ENCODE data around the gene BEST4. TPM values are rescaled to one million over a fixed set of nuclear protein-coding genes. Genes with fewer than 3 reads are reported as not detected.

BEST4 gene
- total and polyA plus RNA-seq, 2 of the 13 experiments (the other 11 are each of a cell fraction or from before 2014, with no cell fraction given): 0.77 to 1.4 TPM

DNA sequence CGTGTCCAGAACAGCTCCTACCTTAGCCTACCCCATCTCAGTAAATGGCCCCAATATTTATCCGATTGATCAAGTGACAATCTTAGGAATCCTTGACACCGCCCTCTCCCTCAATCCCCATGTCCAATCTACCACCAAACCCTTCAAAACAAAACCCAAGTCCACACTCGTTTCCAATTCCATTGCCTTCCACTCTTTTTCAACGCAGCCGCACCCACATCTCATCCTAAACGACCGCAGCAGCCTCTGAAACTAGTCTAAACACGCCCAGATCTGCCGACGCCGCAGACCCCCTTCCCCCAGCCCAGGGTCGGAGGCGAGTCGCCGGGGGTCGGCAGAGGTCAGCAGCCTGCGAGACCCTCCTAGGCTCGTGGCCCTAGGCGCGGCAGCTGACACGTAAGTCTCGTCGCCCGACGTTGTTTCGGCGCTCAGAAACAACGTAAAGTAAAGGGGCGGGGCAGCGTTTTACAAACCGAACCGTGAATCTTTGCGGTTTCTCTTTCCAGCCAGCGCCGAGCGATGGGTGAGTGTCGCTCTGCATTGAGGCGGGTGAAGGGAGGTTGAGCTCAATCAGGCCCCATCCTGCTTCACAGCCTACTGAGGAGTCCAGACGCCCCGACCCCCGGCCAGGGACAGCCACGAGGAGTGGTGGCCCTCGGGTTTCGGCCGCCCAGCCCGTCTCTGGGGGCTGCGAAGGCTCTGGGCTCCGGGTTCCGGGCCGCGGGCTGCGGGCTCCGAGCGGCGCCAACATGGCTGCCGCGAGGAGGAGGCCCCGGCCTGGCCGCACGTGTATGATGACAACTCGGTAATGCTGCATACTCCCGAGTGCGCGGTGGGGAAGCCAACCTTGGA is 12.7 kb downstream of the BEST4 start, which contains the start of gene RPS8 (continued):
- TF ChIP-seq ZNF724P (CRISPR knock-in tag; IDR thresholded peaks at IDR 0.05; ENCODE audit: borderline replicate concordance) (no peak), TBX3 (IDR thresholded peaks at IDR 0.05; ENCODE audit: borderline replicate concordance) (peak; percentile 31; the same call in 1 of the 2 replicates), ATAD3A (CRISPR knock-in tag; IDR thresholded peaks at IDR 0.05) (no peak), PCBP1 (IDR thresholded peaks at IDR 0.05; ENCODE audit: borderline replicate concordance, low read depth, low read length) (no peak), GATAD1 (CRISPR knock-in tag; IDR thresholded peaks at IDR 0.05) (peak; percentile 97), ATRX (CRISPR knock-in tag; IDR thresholded peaks at IDR 0.05; ENCODE audit: borderline replicate concordance) (no peak), ZNF614 (CRISPR knock-in tag; IDR thresholded peaks at IDR 0.05; ENCODE audit: borderline replicate concordance) (no peak; the same call in 1 of the 2 replicates), SOX6 (IDR thresholded peaks at IDR 0.05) (no peak), SOX6 (CRISPR knock-in tag; IDR thresholded peaks at IDR 0.05) (peak; percentile 62), ZNF136 (CRISPR knock-in tag; IDR thresholded peaks at IDR 0.05; ENCODE audit: low read depth) (0 out of 2 replicates have a peak, but pooled peaks have one; percentile 35), DPF2 (CRISPR knock-in tag; IDR thresholded peaks at IDR 0.05; ENCODE audit: borderline replicate concordance, low read depth) (no peak), ZNF30 (CRISPR knock-in tag; IDR thresholded peaks at IDR 0.05) (peak; percentile 83; the same call in 1 of the 2 replicates), ZNF414 (CRISPR knock-in tag; IDR thresholded peaks at IDR 0.05) (peak; percentile 58; the same call in 1 of the 2 replicates), TBP (CRISPR knock-in tag; IDR thresholded peaks at IDR 0.05) (peak; percentile 64; the same call in 1 of the 2 replicates), PHF21A (CRISPR knock-in tag; IDR thresholded peaks at IDR 0.05) (no peak), ISX (CRISPR knock-in tag; conservative IDR thresholded peaks at IDR 0.05) (peak; percentile 96), ZBTB34 (CRISPR knock-in tag; IDR thresholded peaks at IDR 0.05) (no peak), KDM2A (CRISPR knock-in tag; IDR thresholded peaks at IDR 0.05; ENCODE audit: borderline replicate concordance, low read depth) (peak; percentile 87; the same call in 1 of the 2 replicates), HMGA1 (CRISPR knock-in tag; conservative IDR thresholded peaks at IDR 0.05) (no peak), FLYWCH1 (CRISPR knock-in tag; IDR thresholded peaks at IDR 0.05) (no peak), ZMAT3 (CRISPR knock-in tag; conservative IDR thresholded peaks at IDR 0.05) (peak; percentile 81; the same call in 1 of the 2 replicates), NFYB (CRISPR knock-in tag; IDR thresholded peaks at IDR 0.05) (peak; percentile 27; the same call in 1 of the 2 replicates), RXRB (CRISPR knock-in tag; IDR thresholded peaks at IDR 0.05; ENCODE audit: borderline replicate concordance) (peak; percentile 85)
- TF ChIP-seq, protein P1, sequence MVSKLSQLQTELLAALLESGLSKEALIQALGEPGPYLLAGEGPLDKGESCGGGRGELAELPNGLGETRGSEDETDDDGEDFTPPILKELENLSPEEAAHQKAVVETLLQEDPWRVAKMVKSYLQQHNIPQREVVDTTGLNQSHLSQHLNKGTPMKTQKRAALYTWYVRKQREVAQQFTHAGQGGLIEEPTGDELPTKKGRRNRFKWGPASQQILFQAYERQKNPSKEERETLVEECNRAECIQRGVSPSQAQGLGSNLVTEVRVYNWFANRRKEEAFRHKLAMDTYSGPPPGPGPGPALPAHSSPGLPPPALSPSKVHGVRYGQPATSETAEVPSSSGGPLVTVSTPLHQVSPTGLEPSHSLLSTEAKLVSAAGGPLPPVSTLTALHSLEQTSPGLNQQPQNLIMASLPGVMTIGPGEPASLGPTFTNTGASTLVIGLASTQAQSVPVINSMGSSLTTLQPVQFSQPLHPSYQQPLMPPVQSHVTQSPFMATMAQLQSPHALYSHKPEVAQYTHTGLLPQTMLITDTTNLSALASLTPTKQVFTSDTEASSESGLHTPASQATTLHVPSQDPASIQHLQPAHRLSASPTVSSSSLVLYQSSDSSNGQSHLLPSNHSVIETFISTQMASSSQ (IDR thresholded peaks at IDR 0.05; ENCODE audit: low read depth): no peak
- TF ChIP-seq, protein P1 (CRISPR knock-in tag; IDR thresholded peaks at IDR 0.05; ENCODE audit: borderline replicate concordance): no peak; the same call in 1 of the 2 replicates

Measured in HepG2 (cell line).